Medulla oblongata (tissue), 1 donor: ENCODE measurements around the gene POF1B.
"Not testable (repeated sequence)": the region's sequence is repeated elsewhere in the genome, so short reads cannot be mapped to it uniquely, and the experiment has no call there.

Experiments
- DNase-seq: peaks from one replicate; pipeline ENCODE4 v3.0.0-alpha.2; 2015; ENCODE audit errors: extremely low spot score

The POF1B gene, protein sequence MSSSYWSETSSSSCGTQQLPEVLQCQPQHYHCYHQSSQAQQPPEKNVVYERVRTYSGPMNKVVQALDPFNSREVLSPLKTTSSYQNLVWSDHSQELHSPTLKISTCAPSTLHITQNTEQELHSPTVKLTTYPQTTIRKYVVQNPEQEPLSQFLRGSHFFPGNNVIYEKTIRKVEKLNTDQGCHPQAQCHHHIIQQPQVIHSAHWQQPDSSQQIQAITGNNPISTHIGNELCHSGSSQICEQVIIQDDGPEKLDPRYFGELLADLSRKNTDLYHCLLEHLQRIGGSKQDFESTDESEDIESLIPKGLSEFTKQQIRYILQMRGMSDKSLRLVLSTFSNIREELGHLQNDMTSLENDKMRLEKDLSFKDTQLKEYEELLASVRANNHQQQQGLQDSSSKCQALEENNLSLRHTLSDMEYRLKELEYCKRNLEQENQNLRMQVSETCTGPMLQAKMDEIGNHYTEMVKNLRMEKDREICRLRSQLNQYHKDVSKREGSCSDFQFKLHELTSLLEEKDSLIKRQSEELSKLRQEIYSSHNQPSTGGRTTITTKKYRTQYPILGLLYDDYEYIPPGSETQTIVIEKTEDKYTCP

DNA sequence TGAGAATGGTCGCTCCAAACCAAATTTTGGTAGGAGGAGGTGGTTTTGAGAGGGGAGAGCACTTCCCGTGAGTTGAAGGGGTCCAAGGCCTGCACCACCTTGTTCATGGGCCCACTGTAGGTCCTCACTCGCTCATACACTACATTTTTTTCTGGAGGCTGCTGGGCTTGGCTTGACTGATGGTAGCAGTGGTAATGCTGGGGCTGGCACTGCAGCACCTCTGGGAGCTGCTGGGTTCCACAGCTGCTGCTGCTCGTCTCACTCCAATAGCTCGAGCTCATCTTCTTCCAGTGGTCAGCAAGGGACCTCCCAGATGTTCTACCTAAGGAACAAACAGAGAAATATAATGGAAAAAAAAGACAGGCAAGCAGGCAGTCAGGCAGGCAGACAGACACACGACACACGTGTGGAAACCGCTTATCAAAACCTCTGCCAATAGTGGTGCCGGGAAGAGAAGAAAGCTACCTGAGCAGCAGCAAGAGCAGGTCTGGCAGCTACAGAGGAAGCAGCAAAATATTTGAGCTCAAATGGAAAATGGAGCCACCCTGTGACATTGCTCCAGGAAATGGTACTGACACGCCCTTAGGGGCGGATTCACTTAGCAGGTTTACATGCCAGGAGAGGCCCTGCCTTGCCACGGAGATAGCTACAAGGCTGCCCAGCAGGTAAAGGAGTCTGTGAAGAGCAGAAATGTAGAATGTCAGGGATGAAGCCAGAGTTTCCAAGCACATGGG is at the start of gene POF1B:
POF1B (minus strand) TSS at position 492 of the 734 bp plus-strand sequence; CDS start at position 281, 211 bp downstream.
- no peak for DNase-seq

DNA sequence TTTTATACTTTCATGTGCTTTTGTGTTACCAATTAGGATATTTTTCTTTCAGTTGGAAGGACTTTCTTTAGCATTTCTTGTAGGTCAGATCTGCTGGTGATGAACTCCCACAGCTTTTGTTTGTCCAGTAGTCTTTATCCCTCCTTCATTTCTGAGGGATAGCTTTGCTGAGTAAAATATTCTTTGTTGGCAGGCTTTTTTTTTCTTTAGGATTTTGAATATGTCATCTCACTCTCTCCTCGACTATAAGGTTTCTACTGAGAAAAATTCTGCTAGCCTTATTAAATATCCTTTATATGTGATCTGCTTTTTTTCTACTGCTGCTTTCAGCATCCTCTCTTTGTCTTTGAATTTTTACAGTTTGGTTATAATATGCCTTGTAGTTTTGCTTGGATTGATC is 49.6 kb upstream of the POF1B start:
- DNase-seq = no peak

DNA sequence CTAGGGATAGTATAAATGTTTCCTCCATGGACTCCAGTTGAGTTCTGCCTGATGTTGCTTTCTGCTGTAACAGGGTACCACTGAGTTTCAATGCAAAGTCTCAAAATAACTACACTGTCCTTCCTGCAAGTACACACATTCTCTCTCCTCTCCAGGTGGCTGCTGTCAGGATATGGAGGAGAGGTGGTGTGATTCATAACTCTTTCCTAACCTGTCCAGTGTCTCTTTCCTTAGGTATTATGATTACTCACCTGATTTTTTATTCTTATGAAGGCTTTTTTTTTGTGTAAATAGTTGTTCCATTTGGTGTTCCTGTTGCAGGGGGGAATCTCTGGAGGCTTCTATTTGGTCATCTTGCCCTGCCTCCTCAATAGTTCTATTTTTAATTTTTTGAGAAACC is 39.8 kb upstream of the POF1B start:
- no peak for DNase-seq

DNA sequence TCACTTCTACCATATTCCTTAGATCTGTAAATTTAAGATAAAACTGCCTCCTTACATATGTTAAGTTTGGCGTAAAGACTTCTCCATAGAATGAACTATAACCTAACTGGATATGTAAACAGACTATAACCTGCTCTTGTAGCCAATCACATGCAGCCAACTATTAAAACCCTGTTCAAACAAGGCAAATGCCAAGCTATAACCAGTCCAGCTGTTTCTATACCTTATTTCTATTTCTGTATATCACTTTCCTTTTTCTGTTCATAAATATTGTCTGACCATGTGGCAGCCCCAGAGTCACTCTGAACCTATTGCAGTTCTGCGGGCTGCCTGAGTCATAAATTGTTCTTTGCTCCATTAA is 12.4 kb upstream of the POF1B start:
- DNase-seq = no peak

DNA sequence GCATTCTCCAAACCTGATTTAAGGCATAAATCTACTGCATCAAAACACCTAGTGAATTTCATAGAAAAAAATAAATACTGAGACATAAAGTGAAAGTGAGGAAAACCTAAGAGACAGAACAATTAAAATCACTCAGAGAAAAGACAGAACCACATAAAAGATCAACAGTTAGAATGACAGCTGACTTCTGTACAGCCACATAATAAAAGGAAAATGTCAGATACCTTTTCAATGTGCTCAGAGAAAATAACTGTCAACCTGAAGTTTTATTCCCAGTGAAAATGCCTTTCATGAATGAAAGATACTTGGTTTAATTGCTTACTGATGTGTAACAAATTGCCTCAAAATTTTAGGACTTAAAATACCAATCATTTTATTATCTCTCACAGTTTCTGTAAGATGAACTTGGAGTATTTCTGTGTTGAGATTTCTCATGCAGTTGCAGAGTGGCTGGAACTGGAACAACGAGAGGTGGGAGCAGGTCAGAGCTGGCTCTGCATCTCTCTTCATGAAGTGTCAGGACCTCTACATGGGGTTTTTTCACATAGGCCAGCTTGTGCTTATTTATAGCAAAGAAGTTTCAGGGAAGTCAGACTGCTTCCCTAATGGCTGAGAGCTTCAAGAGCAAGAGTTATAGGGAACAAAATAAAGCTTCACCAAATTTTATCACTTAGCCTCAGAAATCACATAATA is 11.9 kb upstream of the POF1B start:
- DNase-seq = no peak

DNA sequence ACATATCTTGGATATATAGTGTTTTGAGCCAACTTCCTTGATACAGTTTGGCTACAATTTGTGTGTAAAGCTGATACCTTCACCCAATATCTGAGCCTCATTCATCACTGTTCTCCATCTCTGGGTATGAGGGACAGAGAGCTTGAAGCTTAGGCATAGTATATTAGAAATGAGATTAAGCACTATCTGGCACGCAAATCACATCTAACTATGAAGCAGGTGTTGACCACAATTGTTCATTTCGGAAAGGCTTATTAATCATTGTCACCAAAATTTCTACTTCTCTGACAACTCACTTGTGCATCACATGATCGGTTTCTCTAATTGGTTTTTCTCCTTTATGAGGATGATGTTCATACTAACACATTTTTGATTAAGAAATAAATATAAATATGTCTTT is 2.1 kb upstream of the POF1B start:
- no peak for DNase-seq

DNA sequence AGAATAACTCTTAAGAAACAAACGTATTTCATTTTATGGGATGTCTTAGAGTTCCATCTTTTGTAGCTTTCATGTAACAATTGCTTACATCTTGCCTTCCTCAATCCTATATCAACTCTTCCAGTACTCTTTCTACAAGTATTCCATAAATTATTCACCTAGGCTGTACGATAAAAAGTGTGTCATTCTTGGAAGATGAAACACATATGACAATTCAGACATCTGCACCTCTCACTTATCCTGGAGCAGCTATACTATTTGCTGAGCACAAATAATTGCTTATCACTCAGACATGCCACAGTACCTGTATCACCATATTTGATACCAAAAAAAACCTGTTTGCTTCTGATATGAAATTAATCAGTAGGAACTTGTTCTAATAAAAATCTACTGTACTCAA is 1.0 kb downstream of the POF1B start:
- DNase-seq = no peak

DNA sequence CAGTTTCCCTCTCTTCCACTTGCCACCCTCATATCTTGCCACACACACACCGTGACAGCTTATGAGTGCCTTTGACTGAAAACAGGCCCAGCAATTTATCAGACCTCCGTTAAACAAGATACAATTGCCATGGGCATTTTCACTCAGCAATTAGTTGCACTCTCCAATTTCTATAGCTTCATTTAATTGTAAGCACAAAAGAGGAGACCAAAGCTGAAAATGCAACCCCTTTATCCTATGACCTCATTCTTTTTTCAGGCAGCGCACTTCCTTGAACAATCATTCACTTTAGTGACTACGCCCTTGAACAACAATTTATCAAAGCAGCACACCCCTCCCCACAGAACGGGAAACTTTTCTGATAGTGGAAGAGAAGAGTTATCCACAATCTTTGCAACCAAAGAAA is 4.1 kb downstream of the POF1B start:
- DNase-seq = no peak

DNA sequence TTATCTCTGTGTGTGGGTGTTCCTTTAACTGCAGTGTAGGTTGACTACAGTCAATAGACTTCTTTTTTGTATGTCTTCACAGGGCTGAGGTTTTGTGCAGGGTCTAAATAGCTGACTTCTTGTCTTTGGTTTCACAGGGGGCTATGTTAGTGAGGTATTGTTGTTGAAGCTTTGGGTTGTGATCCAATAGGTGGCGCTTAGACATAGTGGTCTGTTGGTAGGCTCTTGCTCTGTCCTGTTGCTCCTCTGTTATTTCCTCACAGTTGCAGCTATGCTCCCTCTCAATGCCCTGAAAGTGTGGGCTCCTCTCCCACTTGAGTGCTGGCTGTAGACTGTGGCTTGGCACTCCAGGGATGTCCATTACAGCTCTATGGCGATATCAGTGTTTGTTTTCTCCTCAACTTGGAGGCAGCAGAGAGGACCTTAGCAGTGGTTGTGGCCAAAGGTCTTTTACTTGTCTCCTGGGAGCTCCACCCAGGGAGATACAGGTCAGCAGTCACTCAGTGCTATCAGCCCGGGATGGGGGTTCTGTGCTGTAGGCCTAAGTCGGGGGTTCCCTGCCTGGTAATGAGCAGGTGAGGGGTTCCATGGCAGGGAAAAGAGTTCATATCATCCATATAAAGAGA is 14.0 kb downstream of the POF1B start:
- DNase-seq = no peak

DNA sequence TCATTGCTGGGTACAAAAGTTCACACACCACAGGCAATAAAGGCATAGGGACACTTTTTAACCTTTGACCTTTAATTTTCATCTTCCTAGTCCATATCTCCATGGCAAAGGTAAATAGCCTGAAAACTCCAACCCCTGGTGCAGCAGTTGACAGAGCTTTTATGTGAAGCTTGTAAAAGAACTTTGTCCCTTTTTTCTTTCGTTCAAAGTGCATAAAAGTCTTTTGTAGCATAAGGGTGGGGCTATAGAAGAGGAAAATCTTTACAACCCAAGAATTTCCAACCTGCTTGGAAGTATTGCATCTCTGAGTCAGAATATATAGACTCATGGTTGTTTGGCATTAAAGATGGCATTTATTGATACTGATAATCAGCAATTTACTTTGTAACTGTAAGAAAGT is 20.4 kb downstream of the POF1B start:
- no peak for DNase-seq

DNA sequence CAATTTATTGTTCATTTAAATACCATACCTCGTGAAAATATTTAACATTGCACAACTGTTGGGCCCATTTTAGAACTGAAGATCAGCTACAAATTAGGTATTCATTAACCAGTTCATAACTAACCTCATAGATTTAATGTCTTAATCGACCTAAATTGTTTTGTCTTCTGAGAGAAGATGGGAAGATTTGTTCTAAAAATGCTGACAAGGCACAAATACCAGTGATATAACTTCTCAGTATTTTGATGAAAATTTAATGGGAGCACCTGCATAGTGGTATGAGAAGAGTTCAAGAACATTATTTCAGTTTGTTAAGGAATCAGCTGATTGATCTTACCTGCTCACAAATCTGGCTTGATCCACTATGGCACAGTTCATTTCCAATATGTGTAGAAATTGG is 33.9 kb downstream of the POF1B start:
- no peak for DNase-seq

DNA sequence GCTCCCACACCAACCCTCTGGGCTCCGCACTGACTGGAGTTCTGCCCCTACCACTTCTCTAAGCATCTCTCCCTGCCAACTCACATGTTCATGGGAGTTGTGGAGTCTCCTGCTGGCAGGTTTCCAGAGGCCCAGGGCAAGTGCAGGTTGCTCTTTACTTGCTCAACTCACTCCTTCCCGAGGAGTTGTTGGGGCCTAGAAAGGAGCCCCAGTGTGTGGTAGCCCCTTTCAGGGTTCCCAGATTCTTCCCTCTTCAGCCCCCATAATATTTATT is 52.5 kb downstream of the POF1B start:
- no peak for DNase-seq

DNA sequence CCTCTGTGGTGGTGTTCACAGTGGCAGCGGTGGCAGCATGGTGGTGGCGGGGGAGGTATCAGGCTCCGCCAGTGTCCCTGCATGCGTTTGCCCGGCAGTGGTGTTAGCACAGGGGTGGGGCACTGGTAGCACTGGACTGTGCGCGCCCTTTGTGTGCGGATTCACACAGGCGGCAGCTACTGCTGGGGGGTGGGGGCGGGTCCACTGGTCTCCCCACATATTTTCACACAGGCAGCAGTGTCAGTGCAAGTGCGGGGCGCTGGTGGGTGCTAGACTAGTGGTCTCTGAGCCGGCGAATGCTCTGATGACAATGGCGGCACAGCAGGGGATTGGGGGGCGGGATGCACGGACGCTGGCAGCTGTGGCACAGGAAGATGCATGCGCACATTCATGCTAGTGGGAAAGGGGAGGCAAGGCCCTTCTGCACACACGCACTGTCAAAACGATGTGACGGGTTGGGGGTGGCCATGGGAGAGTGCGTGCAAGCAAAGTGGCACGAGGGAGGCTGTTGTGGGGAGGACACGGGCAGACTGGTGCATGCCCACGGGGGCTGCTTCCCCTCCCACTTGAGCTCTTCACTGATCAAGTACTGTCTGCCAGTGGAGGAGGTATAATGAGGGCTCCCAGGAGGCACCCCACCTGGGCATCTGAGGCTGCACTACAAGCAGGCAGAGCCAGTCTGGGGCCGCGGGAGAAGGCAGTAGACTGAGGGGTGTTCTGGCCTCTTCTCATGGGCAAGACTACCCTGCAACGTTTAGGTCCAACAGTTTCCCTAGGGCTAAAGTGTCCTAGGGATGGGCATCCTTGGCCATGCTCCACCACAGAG is 53.0 kb downstream of the POF1B start:
- no peak for DNase-seq

DNA sequence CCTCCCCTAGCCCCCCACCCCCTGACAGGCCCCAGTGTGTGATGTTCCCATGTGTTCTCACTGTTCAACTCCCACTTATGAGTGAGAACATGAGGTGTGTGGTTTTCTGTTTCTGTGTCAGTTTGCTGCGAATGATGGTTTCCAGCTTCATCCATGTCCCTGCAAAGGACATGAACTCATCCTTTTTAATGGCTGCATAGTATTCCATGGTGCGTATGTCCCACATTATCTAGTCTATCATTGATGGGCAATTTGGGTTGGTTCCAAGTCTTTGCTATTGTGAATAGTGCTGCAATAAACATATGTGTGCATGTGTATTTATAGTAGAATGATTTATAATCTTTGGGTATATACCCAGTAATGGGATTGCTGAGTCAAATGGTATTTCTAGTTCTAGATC is 68.1 kb downstream of the POF1B start:
- not testable (repeated sequence) for DNase-seq

DNA sequence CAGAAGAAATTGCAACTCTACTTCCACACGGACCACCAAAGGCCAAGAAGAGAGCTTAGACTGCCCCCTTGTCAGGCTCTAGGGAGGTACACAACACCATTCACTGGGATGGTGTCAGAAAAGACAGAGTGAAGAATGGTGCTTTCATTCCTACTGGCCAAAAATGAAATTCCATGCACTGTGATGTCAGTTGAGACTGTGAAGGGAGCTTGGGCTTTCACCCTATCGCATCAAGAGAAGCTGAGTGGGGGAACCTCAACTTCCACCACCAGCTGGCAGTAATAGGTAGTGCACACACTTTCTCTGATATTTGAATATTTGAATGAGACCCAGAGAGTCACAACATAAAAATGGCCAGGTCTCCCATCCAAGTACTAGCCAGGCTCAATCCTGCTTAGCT is 69.7 kb downstream of the POF1B start:
- no peak for DNase-seq

DNA sequence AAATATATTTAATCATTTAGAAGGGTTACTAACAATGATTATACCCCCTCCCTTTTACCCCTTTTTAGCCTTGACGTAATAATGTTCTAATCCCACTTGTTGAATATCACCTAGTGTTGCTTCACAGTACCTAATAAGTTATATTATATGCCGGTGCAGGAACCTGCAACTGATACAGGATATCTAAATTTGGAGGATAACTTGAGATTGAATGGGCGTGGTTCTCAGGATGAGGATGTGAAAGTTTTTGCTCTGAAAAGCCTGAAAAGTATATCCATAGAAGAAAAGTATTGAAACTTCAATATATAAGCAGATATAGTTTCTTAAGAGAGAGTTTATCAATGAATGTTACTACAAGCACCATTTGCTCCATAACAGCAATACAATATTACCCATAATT is 75.9 kb downstream of the POF1B start:
- no peak for DNase-seq

DNA sequence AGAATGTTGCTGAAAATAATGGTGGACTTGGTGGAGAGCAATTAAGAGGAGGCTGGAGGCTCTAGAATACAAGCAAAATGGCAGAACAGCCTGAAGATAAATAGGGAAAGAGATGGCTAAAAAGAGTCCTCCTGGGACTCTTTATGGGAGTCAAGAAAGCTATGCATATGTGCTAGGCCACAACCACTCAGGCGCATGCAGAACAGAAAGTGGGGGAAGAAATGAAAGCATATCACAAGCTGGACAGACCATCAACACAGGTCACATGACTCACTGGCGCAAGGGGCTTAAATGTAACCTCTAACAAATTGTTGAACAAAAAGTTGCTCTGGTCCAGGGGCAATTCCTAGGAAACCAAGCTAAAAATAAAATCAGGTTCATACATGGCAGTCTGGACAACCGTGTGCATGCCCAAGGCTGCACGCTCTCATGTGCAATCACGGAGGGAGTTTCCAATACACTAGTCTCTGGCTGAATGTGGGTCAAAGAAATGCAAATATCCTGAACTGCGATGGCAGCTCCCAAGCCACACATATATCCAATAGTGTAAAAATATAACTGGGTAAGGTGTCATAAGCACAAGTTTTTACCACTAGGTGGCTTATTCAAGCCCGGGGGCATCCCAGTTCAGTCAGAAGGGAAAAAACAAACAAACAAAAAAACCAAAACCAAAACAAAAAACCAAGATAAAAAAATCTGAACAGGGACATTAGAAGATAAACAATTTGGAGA is 90.3 kb downstream of the POF1B start:
- no peak for DNase-seq

DNA sequence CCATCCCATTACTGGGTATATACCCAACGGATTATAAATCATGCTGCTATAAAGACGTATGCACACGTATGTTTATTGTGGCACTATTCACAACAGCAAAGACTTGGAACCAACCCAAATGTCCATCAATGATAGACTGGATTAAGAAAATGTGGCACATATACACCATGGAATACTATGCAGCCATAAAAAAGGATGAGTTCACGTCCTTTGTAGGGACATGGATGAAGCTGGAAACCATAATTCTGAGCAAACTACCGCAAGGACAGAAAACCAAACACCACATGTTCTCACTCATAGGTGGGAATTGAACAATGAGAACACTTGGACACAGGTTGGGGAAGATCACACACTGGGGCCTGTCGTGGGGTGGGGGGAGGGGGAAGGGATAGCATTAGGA is 94.2 kb downstream of the POF1B start:
- not testable (repeated sequence) for DNase-seq

DNA sequence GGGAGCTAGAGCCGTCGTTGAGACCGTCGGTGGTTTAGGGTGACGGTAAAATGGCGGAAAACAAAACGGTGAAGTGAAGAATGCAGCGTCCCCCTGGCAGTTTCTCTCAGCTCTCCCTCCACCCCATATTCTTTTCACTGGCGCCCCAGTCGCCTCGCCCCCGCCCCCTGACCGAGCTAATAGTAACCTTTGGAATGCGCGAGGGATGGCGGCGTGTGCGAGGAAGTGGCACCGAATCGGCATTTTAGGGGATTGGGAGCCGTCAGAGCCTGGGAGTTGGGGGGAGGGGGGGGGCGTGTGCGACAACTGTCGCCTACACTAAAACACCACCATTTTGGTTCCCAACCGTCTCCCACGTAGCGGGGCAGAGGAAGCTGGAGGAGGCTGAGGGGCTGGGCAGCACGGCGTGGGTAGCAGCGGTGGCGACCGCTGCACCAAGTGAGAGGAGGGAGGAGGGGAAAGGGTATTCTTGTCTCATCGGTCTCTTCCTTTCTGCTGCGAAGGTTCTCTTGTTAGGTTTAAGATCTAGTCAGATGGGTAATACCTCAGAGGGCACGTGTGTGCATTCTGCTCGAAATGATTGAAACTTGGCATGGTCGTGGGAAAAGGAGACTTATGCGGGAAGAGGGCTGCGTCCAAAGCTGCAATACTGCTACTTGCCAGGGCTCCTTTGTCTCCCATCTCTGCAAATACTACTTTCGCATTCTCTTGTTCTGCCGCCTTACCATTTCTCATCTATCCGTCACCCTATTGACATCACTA is 134.8 kb downstream of the POF1B start:
- peak; percentile 28 for DNase-seq
